WERI-Rb-1 (cell line): Measurements from ENCODE around the gene ZYX.
"Not testable (repeated sequence)": the region's sequence is repeated elsewhere in the genome, so short reads cannot be mapped to it uniquely, and the experiment has no call there.

Experiments used
- DNase-seq: peaks from one replicate; pipeline ENCODE4 v3.0.0-alpha.2; 2020
- H3K27ac ChIP-seq: fragments of 250-450 bp; sonication (Bioruptor Pico); 2 replicates; pipeline ENCODE4 v1.5.1; 2020; ENCODE audit warnings: mild to moderate bottlenecking, moderate library complexity
- H3K27me3 ChIP-seq: fragments of 250-450 bp; sonication (Bioruptor Pico); 2 replicates; pipeline ENCODE4 v1.5.1; 2021; ENCODE audit warnings: mild to moderate bottlenecking, low read depth, moderate library complexity; ENCODE audit not compliant: insufficient read depth, severe bottlenecking
- H3K36me3 ChIP-seq: fragments of 250-450 bp; sonication (Bioruptor Pico); 2 replicates; pipeline ENCODE4 v1.5.1; 2020; ENCODE audit warnings: mild to moderate bottlenecking, moderate library complexity
- H3K4me3 ChIP-seq: 2 replicates; pipeline ENCODE4 v1.5.1; 2011; ENCODE audit warnings: low read depth, mild to moderate bottlenecking, control low read depth, low read length
- H3K9me3 ChIP-seq: fragments of 250-450 bp; sonication (Bioruptor Pico); 2 replicates; pipeline ENCODE4 v1.5.1; 2021; ENCODE audit warnings: mild to moderate bottlenecking, moderate library complexity; ENCODE audit not compliant: severe bottlenecking
- CTCF ChIP-seq: IDR thresholded peaks from 2 replicates; pipeline ENCODE4 v1.5.1; 2011; ENCODE audit warnings: low read depth, mild to moderate bottlenecking, control low read depth, inconsistent platforms, low read length

Gene ZYX

GRCh38 chr7:143415742-143416397, 34.7 kb downstream of the ZYX start:
- Histone ChIP-seq H3K27me3 (no peaks in the 10 kb centered on the region), H3K9me3 (peaks cover 3% of the 10 kb centered on the region), H3K4me3 (no peak overlapping the region), H3K27ac (no peak overlapping the region), H3K36me3 (no peaks in the 10 kb centered on the region)
- TF ChIP-seq CTCF = no peak
- no peak for DNase-seq

DNA sequence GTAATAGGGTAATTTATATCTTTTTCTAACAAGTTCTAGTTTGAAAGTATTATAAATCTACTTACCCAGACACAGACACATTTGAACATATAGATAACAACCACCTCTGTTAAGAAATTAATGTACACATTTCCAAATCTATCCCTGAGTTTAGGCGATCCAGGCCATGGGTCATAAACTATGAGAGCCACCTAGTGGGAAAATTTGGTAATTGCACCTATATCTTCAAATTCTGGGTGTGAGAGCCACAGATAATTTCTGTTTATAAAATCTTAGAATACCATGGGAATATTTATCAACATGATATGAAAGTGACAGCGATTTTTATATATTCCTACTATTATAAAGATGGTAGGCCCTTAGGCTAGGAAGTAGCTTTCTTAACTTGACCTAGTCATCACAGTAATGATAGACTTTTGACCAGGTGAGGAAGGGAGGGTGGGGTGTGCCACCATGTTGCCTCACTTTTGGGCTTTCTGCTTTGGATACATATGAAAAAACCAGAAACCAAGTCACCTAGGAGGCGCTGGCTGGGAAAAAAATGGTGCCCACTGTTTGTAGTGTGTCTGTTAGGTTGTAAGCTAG, 35.5 kb downstream of the ZYX start:
- no peak overlapping the region for H3K27ac ChIP-seq
- 0 out of 2 replicates have a peak, but pooled peaks have one; percentile 15 for TF ChIP-seq CTCF
- peaks cover 3% of the 10 kb centered on the region for H3K9me3 ChIP-seq
- no peaks in the 10 kb centered on the region for H3K27me3 ChIP-seq
- no peak for DNase-seq
- no peak overlapping the region for H3K4me3 ChIP-seq
- H3K36me3 ChIP-seq = no peaks in the 10 kb centered on the region

DNA sequence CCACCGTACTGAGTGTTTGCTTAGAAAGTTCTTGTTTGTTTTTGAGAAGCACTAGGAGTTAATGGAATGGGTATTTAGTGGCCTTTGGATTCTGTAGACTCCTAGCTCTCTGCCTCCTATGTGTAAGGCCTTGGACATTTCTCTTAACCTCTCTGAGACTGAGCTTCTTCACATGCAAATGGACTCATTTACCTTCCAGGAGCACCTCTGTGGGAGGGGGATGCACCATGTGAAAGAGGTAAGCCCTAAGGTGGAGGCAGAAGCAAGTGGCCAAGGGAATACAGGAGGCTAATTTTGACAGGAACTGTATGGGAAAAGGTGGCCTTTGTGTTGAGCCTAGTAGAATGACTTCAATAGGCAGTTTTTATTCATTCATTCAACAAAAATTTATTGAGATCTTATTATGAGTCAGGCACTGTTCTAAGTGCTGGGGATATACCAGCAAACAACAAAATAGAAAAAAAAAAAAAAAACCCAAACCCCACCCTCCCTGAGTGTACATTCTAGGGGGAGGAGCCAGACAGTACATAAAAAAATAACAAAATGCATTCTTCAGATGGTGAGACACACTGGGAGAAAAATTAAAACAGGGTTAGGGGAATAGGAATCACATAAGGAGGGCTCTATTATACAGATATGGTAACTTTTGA, 36.7 kb downstream of the ZYX start:
- DNase-seq = no peak
- H3K27ac ChIP-seq = no peak overlapping the region
- no peaks in the 10 kb centered on the region for H3K27me3 ChIP-seq
- H3K36me3 ChIP-seq = no peaks in the 10 kb centered on the region
- no peak overlapping the region for H3K4me3 ChIP-seq
- peaks cover 3% of the 10 kb centered on the region for H3K9me3 ChIP-seq
- no peak for TF ChIP-seq CTCF

DNA sequence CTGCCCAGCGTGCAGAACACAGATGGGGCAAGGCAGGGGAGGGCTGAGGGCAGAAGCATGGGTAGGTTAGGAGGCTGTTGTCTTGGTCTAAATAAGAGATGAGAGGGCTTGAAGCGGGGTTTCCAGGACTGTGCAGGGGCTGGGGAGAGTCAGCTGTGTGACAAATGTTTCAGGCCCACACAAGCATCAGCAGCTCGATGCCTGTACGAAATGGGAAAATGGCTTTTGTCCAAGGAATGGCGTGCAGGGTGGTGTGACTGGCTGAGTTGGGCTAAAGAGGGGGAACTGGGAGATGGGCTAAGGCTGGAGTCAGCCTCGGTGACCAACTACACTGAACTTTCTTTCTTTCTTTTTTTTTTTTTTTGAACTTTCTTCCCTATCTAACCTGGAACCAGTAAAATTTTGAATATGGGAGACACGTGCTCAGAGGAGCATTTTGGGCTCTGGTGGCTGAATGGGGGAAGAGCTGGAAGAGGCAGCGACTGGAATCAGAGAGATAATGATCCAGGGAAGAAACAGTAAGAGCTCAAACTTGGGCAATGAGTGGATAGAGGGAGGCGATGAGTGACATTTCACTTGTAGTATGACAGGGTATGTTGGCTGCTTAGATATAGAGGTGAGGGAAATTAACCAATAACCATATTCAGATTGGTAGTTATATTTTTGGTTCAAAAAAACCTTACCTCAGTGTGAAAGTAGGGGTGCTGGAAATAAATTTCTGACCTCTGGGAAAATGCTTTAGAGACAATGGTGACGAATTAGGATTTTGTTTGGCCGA, 37.7 kb downstream of the ZYX start:
- Histone ChIP-seq H3K36me3 (no peaks in the 10 kb centered on the region), H3K4me3 (no peak overlapping the region), H3K27me3 (no peaks in the 10 kb centered on the region), H3K9me3 (peaks cover 3% of the 10 kb centered on the region), H3K27ac (no peak overlapping the region)
- no peak for TF ChIP-seq CTCF
- DNase-seq = no peak

DNA sequence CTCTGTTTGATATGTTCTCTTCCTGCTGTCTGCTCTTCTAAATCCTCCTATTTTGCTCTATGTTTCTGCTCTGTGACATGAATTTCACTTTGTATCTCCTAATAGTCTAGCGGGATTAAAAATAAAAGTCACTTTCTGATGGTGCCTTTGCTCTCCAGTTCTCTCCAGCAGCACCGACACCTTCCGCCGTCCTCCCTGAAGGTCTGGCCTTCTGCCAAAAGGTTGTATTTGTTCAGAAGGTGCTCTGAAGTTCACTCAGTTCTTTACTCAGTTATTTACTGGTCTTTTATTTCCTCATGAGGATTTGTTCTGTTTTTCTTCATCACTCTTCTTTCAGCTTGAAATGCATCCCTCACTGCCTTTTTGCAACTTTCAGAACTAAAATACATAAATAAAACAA, 38.7 kb downstream of the ZYX start:
- DNase-seq = no peak
- Histone ChIP-seq H3K27ac (no peak overlapping the region), H3K9me3 (peaks cover 3% of the 10 kb centered on the region), H3K27me3 (no peaks in the 10 kb centered on the region), H3K4me3 (no peak overlapping the region), H3K36me3 (no peaks in the 10 kb centered on the region)
- no peak for TF ChIP-seq CTCF

- not testable (repeated sequence) for DNase-seq, H3K4me3 ChIP-seq, H3K9me3 ChIP-seq, H3K36me3 ChIP-seq, H3K27ac ChIP-seq, H3K27me3 ChIP-seq
These were observed 39.5 kb downstream of the ZYX start for GRCh38 chr7:143420624-143421023.
